GM18909 (cell line): ENCODE measurements around the gene FAM124B.
"Not testable (repeated sequence)": the region's sequence is repeated elsewhere in the genome, so short reads cannot be mapped to it uniquely, and the experiment has no call there.

ENCODE experiments used
- ATAC-seq: cut with Tn5 transposase; IDR thresholded peaks from one replicate; pipeline ENCODE4 v1.9.1; 2021; ENCODE audit warnings: mild to moderate bottlenecking; ENCODE audit not compliant: unreplicated experiment, poor library complexity

The FAM124B gene

DNA sequence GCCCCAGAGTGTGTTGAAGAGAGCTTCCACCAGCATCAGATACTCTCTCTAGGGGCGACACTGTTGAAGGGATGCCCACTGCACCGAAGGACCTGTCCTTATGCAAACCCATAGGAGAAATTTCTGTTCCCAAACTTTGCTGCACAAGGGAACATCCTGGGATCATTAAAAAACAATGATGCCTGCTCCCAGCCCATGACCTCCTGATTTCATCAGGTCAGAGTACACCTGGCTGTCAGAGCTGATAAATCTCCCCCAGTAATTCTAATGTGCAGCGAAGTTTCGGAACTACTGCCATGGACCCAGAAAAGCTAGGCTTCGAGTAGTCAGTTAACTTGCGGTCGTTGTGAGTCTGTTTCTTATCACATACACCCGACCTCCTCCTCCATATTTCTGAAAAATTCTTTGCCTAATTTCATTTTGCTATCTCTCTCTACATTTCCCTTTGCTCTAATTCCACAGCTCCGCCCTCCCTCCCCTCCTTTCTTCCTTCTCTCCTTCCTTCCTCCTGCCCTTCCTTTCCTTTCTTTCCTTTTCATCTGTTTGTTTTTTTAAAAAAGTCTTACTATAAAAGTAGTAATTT, 18.8 kb downstream of the FAM124B start:
- ATAC-seq, result no peak

DNA sequence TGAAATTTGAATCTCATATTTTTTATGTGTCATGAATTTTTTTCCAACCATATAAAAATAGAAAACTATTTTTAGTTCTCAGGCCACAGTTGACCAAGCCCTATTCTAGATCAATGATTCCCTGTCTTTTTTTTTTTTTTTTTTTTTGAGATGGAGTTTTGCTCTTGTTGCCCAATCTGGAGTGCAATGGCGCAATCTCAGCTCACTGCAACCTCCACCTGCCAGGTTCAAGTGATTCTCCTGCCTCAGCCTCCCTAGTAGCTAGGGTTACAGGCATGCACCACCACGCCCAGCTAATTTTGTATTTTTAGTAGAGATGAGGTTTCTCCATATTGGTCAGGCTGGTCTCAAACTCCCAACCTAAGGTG, 19.6 kb downstream of the FAM124B start:
- ATAC-seq, result not testable (repeated sequence)

DNA sequence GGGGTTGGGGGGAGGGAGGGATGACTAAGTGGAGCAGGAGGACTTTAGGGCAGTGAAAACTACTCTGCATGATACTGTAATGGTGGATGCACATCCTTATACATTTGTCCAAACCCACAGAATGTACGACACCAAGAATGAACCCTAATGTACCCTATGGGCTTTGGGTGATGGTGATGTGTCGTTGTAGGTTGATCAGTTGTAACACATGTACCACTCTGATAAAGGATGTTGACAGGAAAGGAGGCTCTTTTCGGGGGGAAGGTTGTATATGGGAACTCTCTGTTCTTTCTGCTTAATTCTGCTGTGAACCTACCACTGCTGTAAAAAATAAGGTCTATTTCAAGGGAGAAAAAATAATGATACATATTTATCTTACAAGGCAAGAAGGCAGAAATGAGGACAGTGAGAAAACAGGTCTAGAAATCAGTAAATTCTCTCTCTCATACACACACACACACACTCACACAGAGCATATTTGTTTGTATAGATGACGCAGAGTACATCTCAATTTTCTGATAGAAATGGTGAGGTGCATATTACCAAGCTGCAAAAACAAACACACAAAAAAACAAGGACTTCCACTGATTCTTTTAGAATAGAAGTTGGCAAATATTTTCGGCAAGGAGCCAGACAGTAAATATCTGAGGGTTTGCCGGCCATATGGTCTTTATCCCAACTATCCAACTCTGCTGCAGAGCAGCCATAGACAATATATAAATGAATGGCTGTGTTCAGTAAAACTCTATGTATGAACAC, 20.2 kb downstream of the FAM124B start:
- no peak for ATAC-seq

DNA sequence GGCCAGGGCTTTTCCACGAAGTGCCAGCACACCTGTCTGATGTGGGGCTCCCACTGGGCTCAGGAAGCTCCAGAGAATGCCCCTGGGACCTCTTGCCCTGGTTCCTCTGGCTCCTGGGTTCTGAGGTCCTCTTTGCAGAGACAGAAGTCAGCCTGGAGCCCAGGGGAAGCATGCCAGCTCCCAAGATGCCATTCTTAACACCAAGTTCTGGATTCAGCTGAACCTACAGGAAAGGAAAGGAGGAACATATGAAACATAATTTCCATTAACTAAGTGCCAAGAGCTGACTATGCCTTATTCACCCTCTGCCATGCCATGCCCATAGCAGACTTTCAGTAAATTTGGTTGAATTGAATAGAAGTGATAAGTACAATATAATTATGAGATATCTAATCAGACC, 21.9 kb downstream of the FAM124B start:
- no peak for ATAC-seq

DNA sequence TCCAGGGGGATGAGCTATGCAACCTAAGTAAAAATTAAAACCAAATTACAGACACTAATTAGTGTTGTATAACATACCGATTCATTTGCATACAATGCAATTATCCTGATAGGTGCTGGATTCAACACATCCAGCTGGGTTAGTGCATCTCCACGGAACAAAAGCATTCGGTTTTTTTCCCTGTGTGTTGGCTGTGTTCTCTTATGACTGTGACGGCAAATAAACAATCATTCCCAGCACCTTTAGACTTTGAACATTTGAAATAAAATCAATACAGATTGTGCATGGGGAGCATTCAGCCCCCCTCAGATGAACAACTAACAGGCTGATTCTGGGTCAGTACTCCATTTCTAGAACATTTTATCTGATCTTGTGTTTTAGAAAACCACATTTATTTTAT, 22.7 kb downstream of the FAM124B start:
- no peak for ATAC-seq

DNA sequence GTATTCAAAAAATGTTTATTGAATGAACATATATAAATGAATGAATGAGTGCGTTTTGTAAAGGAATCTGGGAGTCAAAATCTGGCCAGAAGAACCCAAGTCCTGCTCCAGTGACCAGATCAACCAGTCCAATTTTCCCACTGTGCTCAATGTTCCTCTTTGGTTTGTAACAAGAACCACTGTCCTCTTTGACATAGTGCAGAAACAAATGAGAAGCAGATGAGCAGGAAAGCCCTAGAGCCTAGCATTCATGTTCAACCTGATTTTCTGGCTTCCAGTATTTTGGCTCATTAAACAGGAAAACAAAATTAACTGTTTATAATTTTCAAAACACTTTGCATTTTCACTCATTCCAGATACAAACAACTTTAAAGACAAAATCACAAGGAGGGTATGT, 23.2 kb downstream of the FAM124B start:
- ATAC-seq, result no peak

DNA sequence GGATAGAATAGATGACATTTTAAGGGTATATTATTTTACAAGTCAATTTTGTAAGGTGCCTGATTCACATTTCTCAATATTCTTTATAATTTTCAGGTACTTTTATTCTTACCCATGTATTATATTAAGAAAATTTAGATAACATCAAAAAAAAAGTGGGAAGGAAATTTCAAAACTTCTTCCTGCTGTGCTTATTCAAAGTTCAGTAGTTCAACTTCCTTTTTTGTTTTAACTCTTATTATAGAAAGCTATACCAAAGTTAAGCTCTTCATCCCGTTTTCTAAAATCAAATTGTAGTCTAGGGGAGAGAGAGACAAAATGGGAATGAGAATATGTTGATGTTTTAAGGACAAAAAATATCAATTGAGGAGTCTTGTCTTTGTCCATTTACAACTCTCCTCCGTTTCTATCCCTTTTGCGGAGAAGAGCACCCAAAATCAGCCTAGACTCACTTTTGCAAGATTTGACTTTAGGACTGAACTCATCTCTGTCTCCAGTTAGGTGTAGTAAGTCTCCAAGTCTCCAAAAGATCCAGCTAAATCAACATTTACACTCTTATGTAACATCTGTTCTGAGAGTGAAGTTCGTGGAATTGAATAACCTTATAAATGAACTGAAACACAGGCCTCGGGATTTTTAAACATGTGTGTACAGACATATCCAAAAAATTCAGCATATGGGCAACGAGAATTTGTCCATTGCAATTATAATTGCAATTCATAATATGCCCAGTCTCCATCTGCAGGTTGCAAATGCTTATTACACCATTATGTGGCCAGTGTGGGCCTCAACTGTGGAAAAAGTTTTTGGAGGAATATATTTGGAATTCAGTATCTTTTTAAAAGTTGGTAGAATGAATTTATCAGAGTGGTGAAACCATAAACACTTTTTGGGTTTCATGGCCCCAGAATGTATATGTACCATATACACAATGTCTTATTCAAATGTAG, 23.9 kb downstream of the FAM124B start:
- ATAC-seq, result no peak

DNA sequence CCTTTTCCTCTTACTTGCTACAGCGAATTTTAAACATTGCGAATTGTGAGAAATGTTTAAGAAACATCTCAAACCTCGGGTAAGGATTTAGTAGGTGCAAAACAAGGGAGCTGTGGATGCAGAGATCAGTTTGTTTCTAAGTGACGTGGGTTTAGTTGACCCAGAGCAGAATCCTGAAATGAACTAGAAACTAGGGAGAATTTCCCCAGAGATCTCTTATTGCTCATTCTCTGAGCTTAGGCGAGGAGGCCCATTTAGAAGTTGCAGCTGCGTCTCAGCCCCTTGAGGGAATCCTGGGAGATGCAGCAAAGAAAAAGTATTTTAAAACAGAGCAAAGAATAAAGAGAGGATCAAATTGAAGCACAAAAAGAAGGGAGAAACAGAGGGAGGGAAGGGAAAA, 29.3 kb downstream of the FAM124B start:
- no peak for ATAC-seq

DNA sequence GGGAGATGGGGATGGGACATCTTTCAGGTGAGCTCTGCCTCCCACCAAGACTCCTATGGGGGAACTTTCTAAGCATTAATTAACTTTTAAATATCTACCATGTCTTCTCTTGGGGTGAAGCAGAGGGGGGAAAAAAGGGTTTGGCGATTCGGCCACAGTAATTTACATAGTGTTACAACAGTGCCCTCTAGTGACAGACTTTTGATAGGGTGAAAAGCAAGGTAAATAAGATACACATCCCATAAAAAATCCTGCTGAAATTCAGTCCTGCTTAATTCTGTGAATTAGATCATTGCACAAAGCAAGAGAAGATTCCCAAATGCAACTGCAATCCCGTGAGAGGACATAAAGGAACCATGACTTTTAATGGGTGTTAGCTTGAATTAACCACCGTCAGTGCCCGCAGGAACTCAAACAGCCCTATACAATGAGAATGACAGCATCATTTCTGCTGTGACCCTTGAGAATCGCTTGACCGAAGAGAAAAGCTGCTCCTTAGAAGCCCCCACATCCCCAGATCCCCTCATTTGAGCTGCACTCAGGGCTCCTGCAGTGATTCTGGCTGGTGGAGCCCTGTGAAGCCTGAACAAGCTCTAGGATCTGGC, 32.8 kb downstream of the FAM124B start:
- no peak for ATAC-seq

DNA sequence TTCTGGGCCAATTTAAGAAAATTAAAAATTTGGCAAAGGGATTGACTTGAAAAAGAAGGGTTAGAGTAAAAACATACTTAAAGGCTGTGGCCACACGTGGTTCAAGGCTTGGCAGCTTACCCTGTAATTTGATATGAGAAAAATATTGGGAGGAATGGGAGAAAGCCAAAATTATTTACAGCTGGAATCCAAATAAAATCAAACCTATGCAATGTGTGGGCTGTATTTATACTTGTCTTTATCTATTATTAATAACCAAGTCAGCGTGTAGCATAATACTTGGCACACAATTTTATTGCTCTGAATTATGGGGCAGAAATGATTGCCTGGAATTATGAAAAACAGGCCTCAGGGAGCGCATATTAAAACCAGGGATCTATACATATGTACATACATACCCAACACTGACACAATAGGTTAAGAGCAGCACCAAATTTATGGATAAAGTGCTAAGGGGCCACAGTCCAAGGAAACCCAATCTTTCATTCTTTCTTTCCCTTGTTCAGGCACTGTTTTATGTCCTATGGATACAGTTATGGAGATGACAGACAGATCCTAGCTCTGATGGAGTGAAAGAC, 35.6 kb downstream of the FAM124B start:
- ATAC-seq, result no peak

DNA sequence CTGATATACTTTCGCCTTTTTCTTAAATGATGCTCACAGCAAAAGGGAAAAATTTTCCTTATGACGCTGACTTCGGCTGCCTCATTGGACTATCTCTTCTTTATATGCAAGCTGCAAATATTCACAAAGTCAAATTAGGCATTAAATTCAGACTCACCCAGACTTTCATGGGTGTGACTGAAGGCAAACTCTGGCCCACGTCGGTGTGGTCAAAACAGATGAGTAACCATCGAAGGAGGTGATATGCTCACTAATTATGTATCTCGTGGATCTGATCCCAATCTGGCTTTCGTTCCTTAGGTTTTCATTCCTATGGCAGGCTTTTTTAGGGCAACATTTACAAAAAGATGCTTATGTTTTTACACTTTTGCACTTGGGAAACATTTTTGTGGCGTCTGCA, 36.6 kb downstream of the FAM124B start:
- no peak for ATAC-seq

DNA sequence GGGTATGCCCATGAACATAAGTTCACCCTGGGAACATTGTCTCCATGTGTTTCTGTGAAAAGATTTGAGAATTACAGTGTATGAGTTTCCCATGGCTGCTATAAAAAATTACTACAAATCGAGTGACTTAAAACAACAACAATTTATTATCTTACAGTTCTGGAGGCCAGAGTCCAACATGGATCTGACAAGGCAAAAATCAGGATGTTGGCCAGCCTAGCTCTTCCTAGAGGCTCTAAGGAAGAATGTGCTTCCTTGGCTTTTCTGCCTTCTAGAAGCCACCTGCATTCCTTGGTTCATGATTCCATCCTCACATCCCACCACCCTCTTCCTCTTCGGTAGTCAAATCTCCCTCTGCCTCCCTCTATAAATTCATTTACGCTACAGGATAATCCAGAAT, 38.6 kb downstream of the FAM124B start:
- ATAC-seq, result no peak

DNA sequence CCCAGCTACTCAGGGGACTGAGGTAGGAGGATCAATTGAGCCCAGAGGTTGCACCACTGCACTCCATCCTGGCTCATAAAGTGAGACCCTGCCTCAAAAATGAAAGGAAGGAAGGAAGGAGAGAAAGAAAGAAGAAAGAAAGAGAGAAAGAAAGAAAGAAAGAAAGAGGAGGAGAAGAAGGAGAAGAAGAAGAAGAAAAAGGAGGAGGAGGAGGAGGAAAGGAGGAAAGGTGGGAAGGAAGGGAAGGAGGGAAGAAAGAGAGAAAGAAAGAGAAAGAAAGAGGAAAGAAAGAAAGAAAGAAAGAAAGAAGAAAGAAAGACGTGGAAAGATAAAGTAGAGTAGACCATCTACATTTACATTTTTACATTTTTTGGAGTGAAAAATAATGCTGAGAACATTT, 39.8 kb downstream of the FAM124B start:
- no peak for ATAC-seq

DNA sequence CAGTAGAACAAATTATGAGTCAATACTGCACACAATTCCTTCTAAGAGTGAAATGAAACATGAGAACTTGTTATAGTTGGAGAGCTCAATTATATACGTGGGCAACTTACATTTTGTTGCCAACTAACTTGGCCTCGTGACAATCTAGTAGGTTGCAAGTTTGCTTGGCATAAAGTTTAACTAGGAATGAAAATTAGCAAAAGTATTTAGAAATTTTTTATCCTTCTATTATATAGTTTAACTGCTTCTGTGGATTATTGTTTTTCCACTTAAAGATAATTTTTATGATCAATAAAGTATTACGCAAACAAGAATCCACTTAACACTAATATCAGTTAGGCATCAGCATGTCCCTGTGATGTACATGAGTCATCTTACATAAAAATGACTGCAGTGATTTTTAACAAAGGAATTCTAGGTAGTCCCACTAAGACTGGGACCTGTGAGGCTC, 41.1 kb downstream of the FAM124B start:
- no peak for ATAC-seq

DNA sequence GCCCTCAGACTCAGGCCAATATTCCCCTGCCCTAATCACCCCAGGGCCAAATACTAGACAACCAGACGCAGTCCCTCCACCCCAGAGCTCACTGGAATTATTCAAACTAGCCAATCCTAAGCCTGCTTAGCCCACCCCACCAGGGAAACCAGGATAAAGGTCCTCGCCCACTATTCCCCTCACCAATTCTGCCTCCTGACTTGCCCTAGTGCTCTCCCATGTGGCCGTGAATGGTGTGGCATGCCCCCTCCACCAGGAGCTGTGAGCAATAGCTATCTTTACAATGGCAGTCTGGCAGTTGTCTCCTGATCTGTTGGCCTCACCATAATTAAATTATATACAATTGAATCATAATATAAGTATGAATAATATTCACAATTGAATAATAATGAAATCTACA, 42.3 kb downstream of the FAM124B start:
- ATAC-seq, result no peak

DNA sequence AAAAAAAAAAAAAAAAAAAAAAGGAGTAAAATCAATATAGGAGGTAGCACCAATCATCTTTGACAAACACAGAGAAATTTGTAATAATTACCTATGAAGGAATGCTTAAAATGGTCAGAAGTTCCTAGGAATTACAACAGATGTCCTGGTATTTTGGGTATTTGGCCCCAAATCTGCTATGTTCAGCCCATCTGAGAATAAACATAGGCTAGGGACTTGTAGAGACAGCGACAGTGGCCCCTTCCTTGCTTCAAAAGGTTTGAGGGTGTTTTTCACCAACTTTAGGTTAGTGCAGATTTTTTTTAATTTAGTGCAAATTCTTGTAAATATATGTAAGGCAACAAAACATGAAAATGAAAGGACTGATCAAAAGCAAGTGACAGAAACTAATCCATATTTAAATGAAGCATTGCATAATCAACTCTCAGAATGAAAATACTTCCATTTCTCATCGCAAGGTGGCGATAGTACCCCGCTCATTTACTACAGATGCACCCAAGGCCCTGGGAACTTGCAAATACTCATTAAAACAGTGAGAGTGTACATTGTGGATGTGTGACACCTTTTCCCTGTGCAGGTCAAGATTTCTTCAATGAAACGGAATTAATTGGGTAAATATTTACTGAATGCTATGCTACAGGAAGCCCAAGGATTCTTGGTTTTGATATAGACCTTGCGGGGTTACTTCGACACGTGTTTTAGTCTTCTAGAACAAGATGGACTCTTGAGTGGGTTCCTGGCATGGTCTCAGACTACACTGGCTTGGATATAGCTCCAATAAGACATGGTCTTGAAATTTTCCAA, 44.6 kb downstream of the FAM124B start:
- ATAC-seq, result peak; percentile 87

DNA sequence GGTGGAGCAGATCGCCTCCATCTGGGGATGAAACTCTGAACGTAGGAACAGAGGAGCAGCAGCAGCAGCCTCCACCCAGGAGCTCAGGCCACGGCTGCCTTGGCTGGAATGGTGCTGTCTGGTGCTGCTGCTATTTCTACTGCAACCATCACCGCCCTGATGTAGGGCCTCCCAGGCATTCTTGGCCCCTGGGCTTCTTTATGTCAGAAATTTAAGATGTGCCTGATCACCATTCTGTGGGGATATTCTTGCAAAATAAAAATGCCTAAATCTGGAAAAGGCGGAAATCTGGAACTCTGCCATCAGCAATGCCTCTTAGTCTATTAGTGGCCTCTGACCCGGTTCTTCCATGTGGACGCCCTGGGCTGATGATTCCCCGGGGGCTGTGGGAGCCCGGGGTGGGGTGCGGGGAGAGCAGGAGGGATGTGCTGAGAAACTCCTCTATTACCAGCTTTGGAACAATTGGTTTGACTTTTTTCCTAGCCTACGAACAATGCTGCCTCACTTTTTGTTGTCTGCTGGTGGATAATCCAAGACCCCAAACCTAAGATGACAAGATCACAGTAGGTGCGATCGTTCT, 47.2 kb downstream of the FAM124B start:
- no peak for ATAC-seq

DNA sequence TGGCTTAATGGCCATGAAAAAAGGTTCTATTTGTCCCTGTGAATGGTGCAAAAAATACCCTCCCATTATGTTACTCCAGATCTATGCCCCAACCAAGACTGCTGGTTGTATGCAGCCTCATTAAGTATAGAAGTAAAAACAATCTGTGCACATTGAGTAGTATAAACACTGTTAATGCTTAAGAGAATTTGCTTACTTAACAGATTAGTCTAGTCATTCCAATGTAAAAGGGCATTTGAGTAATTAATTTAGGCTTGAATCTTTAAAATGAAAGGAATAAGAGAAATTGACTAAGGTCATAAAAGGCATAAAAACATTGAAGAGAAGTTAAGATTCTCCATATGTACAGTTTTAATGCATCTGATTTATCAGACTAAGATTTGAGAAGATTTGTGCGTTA, 51.2 kb downstream of the FAM124B start:
- no peak for ATAC-seq

DNA sequence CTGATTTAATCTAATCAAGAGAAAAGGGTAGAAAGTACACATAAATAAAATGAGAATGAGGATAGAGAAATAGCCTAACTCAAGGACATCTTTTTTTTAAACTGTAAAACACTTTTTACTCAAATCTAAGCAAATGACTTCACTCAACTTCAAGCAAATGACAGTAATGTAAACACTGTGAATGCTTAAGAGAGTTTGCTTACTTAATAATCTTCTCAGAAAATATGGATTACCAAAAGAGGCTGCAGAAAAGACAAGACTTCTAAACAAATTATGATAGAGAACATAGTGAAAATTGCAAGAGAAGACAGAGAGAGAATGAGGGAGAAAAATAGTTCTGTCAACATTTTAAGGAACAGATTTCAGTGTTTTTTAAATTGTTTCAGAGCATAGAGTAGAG, 52.5 kb downstream of the FAM124B start:
- no peak for ATAC-seq
